SK-N-SH treated with all-trans-retinoic acid at 6 μM for 48 hours (cell line): ENCODE results near the gene MVB12B.

Source experiments
- BACH2 ChIP-seq: fragments of 250-450 bp; sonication (Bioruptor Pico); IDR thresholded peaks from 2 replicates; pipeline ENCODE4 v1.9.0; 2021; ENCODE audit warnings: mild to moderate bottlenecking, borderline replicate concordance
- CSDC2 ChIP-seq: fragments of 250-450 bp; sonication (Bioruptor Pico); IDR thresholded peaks from 2 replicates; pipeline ENCODE4 v1.5.0; 2020; ENCODE audit warnings: mild to moderate bottlenecking, moderate library complexity
- OSR1 ChIP-seq: fragments of 250-450 bp; sonication (Bioruptor Pico); IDR thresholded peaks from 2 replicates; pipeline ENCODE4 v1.8.0; 2022; ENCODE audit warnings: moderate library complexity, mild to moderate bottlenecking, inconsistent platforms
- PATZ1 ChIP-seq: fragments of 250-450 bp; sonication (Bioruptor Pico); IDR thresholded peaks from 2 replicates; pipeline ENCODE4 v1.8.0; 2020; ENCODE audit warnings: mild to moderate bottlenecking, moderate library complexity, borderline replicate concordance
- POU6F1 ChIP-seq: fragments of 250-450 bp; sonication (Bioruptor Pico); IDR thresholded peaks from 2 replicates; pipeline ENCODE4 v1.8.0; 2021; ENCODE audit warnings: low read depth, mild to moderate bottlenecking, moderate library complexity, borderline replicate concordance
- TCF4 ChIP-seq: fragments of 250-450 bp; sonication (Bioruptor Pico); IDR thresholded peaks from 2 replicates; pipeline ENCODE4 v1.8.0; 2021; ENCODE audit warnings: mild to moderate bottlenecking, moderate library complexity, borderline replicate concordance

- TF ChIP-seq CSDC2 (CRISPR knock-in tag) = no peak
- TF ChIP-seq POU6F1 (CRISPR knock-in tag) = no peak
- TF ChIP-seq TCF4 = no peak
- no peak for TF ChIP-seq OSR1 (CRISPR knock-in tag)
- TF ChIP-seq BACH2 = no peak
- no peak for TF ChIP-seq PATZ1 (CRISPR knock-in tag)
Observed at GRCh38 chr9:126407114-126407870, 80.7 kb downstream of the MVB12B start.
